Neural cell (in vitro differentiated cells): ENCODE data around the gene TBC1D9B. TPM values are rescaled to one million over a fixed set of nuclear protein-coding genes. Genes with fewer than 3 reads are reported as not detected.

Experiments
- H2AFZ ChIP-seq: fragments of 200-600, 300-800 bp; sonication (generic), shearing (Covaris generic); 2 replicates; pipeline ENCODE4 v1.6.0; 2014; ENCODE audit warnings: low read depth, mild to moderate bottlenecking, antibody characterized with exemption, low read length, moderate library complexity
- H3F3A ChIP-seq: fragments of 200-600 bp; shearing (Covaris generic); 2 replicates; pipeline ENCODE4 v1.6.1; 2016; ENCODE audit warnings: mild to moderate bottlenecking, moderate library complexity, mixed read lengths, antibody characterized with exemption, low read length; ENCODE audit not compliant: insufficient read depth, poor library complexity, severe bottlenecking
- H3K27ac ChIP-seq: fragments of 200-600, 300-800 bp; sonication (generic), shearing (Covaris generic); 2 replicates; pipeline ENCODE4 v1.5.1; 2014; ENCODE audit warnings: mild to moderate bottlenecking, low read length, moderate library complexity
- H3K27me3 ChIP-seq: fragments of 300-800, 200-600 bp; sonication (generic), shearing (Covaris generic); 2 replicates; pipeline ENCODE4 v1.6.0; 2014; ENCODE audit warnings: mild to moderate bottlenecking, low read depth, low read length, moderate library complexity; ENCODE audit not compliant: insufficient read depth
- H3K36me3 ChIP-seq: fragments of 300-800, 200-600 bp; sonication (generic), shearing (Covaris generic); 2 replicates; pipeline ENCODE4 v1.5.1; 2014; ENCODE audit warnings: mild to moderate bottlenecking, antibody characterized with exemption, low read length, moderate library complexity; ENCODE audit not compliant: insufficient read depth
- H3K4me2 ChIP-seq: fragments of 300-800, 200-600 bp; sonication (generic), shearing (Covaris generic); 2 replicates; pipeline ENCODE4 v1.6.0; 2014; ENCODE audit warnings: mild to moderate bottlenecking, low read length
- H3K4me3 ChIP-seq: fragments of 300-800, 200-600 bp; sonication (generic), shearing (Covaris generic); 2 replicates; pipeline ENCODE4 v1.5.1; 2014; ENCODE audit warnings: mild to moderate bottlenecking, low read length, moderate library complexity
- H3K79me2 ChIP-seq: fragments of 200-600 bp; shearing (Covaris generic); replicated peaks from 2 replicates; pipeline ENCODE4 v1.6.0; 2014; ENCODE audit warnings: mild to moderate bottlenecking, low read length, moderate library complexity; ENCODE audit not compliant: insufficient read depth
- H3K9ac ChIP-seq: fragments of 300-800, 200-600 bp; sonication (generic), shearing (Covaris generic); 2 replicates; pipeline ENCODE4 v1.6.1; 2016; ENCODE audit warnings: mild to moderate bottlenecking, low read length, mixed read lengths
- H3K9me2 ChIP-seq: fragments of 200-600 bp; shearing (Covaris generic); 2 replicates; pipeline ENCODE4 v1.6.1; 2016; ENCODE audit warnings: mild to moderate bottlenecking, low read length, mixed read lengths; ENCODE audit not compliant: insufficient read depth
- H3K9me3 ChIP-seq: fragments of 200-600, 300-800 bp; sonication (generic), shearing (Covaris generic); 2 replicates; pipeline ENCODE4 v1.6.1; 2016; ENCODE audit warnings: mild to moderate bottlenecking, mixed run types, low read length, moderate library complexity, mixed read lengths
- H4K20me1 ChIP-seq: fragments of 200-600 bp; shearing (Covaris generic); 2 replicates; pipeline ENCODE4 v1.6.1; 2016; ENCODE audit warnings: mild to moderate bottlenecking, mixed run types; ENCODE audit not compliant: insufficient read depth
- EP300 ChIP-seq: fragments of 450-650 bp; conservative IDR thresholded peaks from 2 replicates; pipeline ENCODE4 v1.6.1; 2014; ENCODE audit warnings: antibody characterized with exemption, mild to moderate bottlenecking, moderate library complexity; ENCODE audit not compliant: poor library complexity, severe bottlenecking
- EZH2 ChIP-seq: fragments of 200-600, 300-800 bp; shearing (Covaris generic), sonication (generic); IDR thresholded peaks from 2 replicates; pipeline ENCODE4 v1.6.1; 2014; ENCODE audit warnings: antibody characterized with exemption, low read length, borderline replicate concordance, mild to moderate bottlenecking; ENCODE audit not compliant: insufficient read depth, poor library complexity, severe bottlenecking
- MXI1 ChIP-seq: fragments of 450-650 bp; conservative IDR thresholded peaks from 2 replicates; pipeline ENCODE4 v1.6.1; 2014; ENCODE audit warnings: antibody characterized with exemption, mild to moderate bottlenecking; ENCODE audit not compliant: poor library complexity, severe bottlenecking
- POLR2AphosphoS5 ChIP-seq: IDR thresholded peaks from 2 replicates; pipeline ENCODE4 v1.6.1; 2012
- RAD21 ChIP-seq: fragments of 450-650 bp; conservative IDR thresholded peaks from 2 replicates; pipeline ENCODE4 v1.6.1; 2014; ENCODE audit warnings: antibody characterized with exemption, mild to moderate bottlenecking, moderate library complexity
- REST ChIP-seq: IDR thresholded peaks from 2 replicates; pipeline ENCODE4 v1.6.1; 2012; ENCODE audit warnings: borderline replicate concordance
- SMC3 ChIP-seq: fragments of 450-650 bp; conservative IDR thresholded peaks from 2 replicates; pipeline ENCODE4 v1.6.1; 2014; ENCODE audit warnings: antibody characterized with exemption, mild to moderate bottlenecking, moderate library complexity; ENCODE audit not compliant: poor library complexity
- TAF1 ChIP-seq: IDR thresholded peaks from 2 replicates; pipeline ENCODE4 v1.6.1; 2012; ENCODE audit warnings: low read depth
- polyA plus RNA-seq: library from polyadenylated mRNA; depleted of rRNA; stranded (reverse); fragments of >200 nt; gene quantifications from 2 replicates; pipeline ENCODE4 v1.2.3, GENCODE V29; 2014
- TF ChIP-seq, protein P1 (sequence below): fragments of 450-650 bp; IDR thresholded peaks from 2 replicates; pipeline ENCODE4 v1.5.1; 2014; ENCODE audit warnings: antibody characterized with exemption, mild to moderate bottlenecking, moderate library complexity; ENCODE audit not compliant: poor library complexity, severe bottlenecking

Gene TBC1D9B
- polyA plus RNA-seq, 1 donor from 2014 or later, result 50.7 TPM

DNA sequence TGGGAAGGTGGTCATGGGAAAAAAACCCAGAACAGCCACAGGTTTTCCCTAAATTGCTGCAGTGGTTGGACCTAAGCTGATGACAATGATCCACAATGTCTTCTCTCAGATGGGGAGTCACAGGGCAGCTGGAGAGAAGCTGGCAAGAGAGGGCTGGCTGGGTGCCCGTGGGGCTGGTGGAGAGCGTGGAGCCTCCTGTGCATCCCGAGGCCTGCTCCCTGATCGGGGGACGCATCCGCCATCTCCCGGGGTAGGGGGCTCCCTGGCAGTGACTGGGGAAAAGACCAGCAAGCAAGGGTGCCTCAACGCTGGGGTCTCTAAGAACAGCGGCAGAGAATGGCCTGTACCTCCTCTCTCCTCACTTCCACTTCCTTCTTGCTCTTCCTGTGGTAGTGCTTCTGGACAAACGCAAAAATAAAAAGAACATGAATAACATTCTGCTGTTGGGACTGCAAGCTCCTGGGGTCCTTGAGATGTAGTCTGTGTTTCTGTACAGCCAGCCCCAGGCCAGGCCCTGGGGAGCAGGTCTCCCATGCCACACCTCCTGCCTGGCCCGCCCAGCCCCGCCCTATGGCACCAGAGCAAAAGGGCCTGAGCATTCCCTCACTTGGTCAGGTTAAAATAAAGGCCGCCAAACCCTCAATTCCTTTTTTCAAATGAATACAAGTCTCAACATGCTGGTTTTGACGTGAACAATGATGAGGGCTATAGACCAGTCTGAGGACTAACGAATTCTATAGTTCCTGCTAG, 42.0 kb downstream of the TBC1D9B start:
- Histone ChIP-seq H3K79me2 (peaks cover 5% of the 10 kb centered on the region), H3K4me2 (no peak overlapping the region), H2AFZ (no peak overlapping the region), H3K9me2 (no peaks in the 10 kb centered on the region), H3K4me3 (no peak overlapping the region), H3K9ac (no peak overlapping the region), H4K20me1 (no peaks in the 10 kb centered on the region), H3K36me3 (peaks cover 6% of the 10 kb centered on the region), H3F3A (no peaks in the 10 kb centered on the region), H3K27me3 (no peaks in the 10 kb centered on the region), H3K27ac (no peak overlapping the region), H3K9me3 (no peaks in the 10 kb centered on the region)
- no peak for TF ChIP-seq TAF1

GRCh38 chr5:179864686-179865085, 43.0 kb downstream of the TBC1D9B start:
- Histone ChIP-seq H4K20me1 (no peaks in the 10 kb centered on the region), H3K4me2 (no peak overlapping the region), H3K27me3 (no peaks in the 10 kb centered on the region), H3K27ac (no peak overlapping the region), H3K9ac (no peak overlapping the region), H3K79me2 (peaks cover 5% of the 10 kb centered on the region), H3K4me3 (no peak overlapping the region), H3F3A (no peaks in the 10 kb centered on the region), H2AFZ (no peak overlapping the region), H3K9me3 (no peaks in the 10 kb centered on the region), H3K36me3 (peaks cover 6% of the 10 kb centered on the region), H3K9me2 (no peaks in the 10 kb centered on the region)
- TF ChIP-seq POLR2AphosphoS5 (no peak), EP300 (no peak), EZH2 (no peak), SMC3 (no peak), REST (no peak)
- TF ChIP-seq, protein P1, sequence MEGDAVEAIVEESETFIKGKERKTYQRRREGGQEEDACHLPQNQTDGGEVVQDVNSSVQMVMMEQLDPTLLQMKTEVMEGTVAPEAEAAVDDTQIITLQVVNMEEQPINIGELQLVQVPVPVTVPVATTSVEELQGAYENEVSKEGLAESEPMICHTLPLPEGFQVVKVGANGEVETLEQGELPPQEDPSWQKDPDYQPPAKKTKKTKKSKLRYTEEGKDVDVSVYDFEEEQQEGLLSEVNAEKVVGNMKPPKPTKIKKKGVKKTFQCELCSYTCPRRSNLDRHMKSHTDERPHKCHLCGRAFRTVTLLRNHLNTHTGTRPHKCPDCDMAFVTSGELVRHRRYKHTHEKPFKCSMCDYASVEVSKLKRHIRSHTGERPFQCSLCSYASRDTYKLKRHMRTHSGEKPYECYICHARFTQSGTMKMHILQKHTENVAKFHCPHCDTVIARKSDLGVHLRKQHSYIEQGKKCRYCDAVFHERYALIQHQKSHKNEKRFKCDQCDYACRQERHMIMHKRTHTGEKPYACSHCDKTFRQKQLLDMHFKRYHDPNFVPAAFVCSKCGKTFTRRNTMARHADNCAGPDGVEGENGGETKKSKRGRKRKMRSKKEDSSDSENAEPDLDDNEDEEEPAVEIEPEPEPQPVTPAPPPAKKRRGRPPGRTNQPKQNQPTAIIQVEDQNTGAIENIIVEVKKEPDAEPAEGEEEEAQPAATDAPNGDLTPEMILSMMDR, result no peak

GRCh38 chr5:179863449-179864085, 44.1 kb downstream of the TBC1D9B start:
- no peaks in the 10 kb centered on the region for H3K9me3 ChIP-seq
- H3K36me3 ChIP-seq, result no peaks in the 10 kb centered on the region
- H3K9ac ChIP-seq, result no peak overlapping the region
- no peaks in the 10 kb centered on the region for H3K27me3 ChIP-seq
- H2AFZ ChIP-seq, result no peak overlapping the region
- no peak overlapping the region for H3K4me2 ChIP-seq
- no peaks in the 10 kb centered on the region for H3K9me2 ChIP-seq
- no peaks in the 10 kb centered on the region for H3F3A ChIP-seq
- H3K79me2 ChIP-seq, result peaks cover 5% of the 10 kb centered on the region
- no peak overlapping the region for H3K4me3 ChIP-seq
- no peak overlapping the region for H3K27ac ChIP-seq
- H4K20me1 ChIP-seq, result no peaks in the 10 kb centered on the region
- TF ChIP-seq RAD21, result no peak
- TF ChIP-seq SMC3, result no peak
- TF ChIP-seq TAF1, result no peak
- TF ChIP-seq POLR2AphosphoS5, result no peak
- TF ChIP-seq EZH2, result no peak
- no peak for TF ChIP-seq MXI1
- TF ChIP-seq, protein P1, result no peak
- no peak for TF ChIP-seq REST
